Measurements from ENCODE around the gene FXR1. TPM values are rescaled to one million over a fixed set of nuclear protein-coding genes. Genes with fewer than 3 reads are reported as not detected.

Gene FXR1
- total RNA-seq, 1 experiment from 2014 or later: 215 TPM

DNA sequence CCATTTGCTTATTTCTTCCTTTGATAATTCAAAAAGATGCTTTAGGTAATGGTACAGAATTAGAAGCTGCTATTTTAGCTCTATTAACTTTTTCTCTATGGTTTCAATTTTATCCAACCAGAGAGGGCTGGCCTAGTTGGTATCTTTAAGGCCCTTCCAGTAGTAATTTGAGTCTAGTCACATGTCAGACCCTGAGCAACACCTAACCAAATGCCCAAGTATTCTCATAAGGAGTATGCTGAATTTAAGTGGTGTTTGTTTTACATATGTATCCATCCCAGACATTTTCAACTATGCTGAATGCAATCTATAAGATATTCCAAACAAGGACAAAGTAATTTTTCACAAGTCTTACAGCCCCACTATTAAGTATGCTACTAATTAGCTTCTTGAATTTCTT lies 67.5 kb downstream of the FXR1 start:
- H4K20me1 ChIP-seq (ENCODE audit: insufficient read depth): peaks cover 5% of the 10 kb centered on the region; the same call in 1 of the 2 replicates
- intact Hi-C loops (cut with micrococcal nuclease): no loop called here
- ATAC-seq (no peak), DNase-seq (ENCODE audit: low read depth, low spot score) (no peak)
- no TSS peak for BruUV-seq (replicated peaks)
- H3K4me1 ChIP-seq (ENCODE audit: control insufficient read depth in 1 of 2, insufficient read depth in 2 of 2, low read length in 2 of 2): no peaks in the 10 kb centered on the region
- H3K4me2 ChIP-seq (ENCODE audit: low read length): no peak overlapping the region
- no peak overlapping the region for H3K27ac ChIP-seq (ENCODE audit: low read depth, low read length)
- H3K36me3 ChIP-seq (ENCODE audit: control insufficient read depth in 1 of 2, insufficient read depth in 2 of 2, low read length in 2 of 2): peaks cover 9 to 17% of the 10 kb centered on the region in 2 experiments; a peak in 3 of 4 replicates
- no peak overlapping the region for H3K9ac ChIP-seq (ENCODE audit: low read length)
- no peaks in the 10 kb centered on the region; the same call in none of the 2 replicates for H3K79me2 ChIP-seq (ENCODE audit: insufficient read depth, low read length)
- H3K9me3 ChIP-seq (ENCODE audit: control insufficient read depth in 1 of 2, insufficient read depth in 1 of 2, low read depth in 1 of 2, low read length in 2 of 2): no peaks in the 10 kb centered on the region
- ChIA-PET RAD21 (ENCODE audit: low non-redundant PET in 1 of 2, low total read pairs in 2 of 2, uncharacterized antibody in 2 of 2, unreplicated experiment in 2 of 2) (no interaction called here), CTCF (no interaction called here), POLR2A (no interaction called here)
- H3K9me2 ChIP-seq (ENCODE audit: insufficient read depth): no peaks in the 10 kb centered on the region
- no peak overlapping the region for H2AFZ ChIP-seq (ENCODE audit: low read depth, low read length, poor library complexity, severe bottlenecking)
- TF ChIP-seq REST (IDR thresholded peaks at IDR 0.05; ENCODE audit: low read depth): no peak
- no peak for TF ChIP-seq EGR1 (IDR thresholded peaks at IDR 0.05; ENCODE audit: low read depth)
- no peaks in the 10 kb centered on the region for H3K27me3 ChIP-seq (ENCODE audit: insufficient read depth, low read length)
- no peak overlapping the region for H3K4me3 ChIP-seq (replicated peaks in 1 of 2; ENCODE audit: low read depth in 1 of 2, low read length in 2 of 2)

DNA sequence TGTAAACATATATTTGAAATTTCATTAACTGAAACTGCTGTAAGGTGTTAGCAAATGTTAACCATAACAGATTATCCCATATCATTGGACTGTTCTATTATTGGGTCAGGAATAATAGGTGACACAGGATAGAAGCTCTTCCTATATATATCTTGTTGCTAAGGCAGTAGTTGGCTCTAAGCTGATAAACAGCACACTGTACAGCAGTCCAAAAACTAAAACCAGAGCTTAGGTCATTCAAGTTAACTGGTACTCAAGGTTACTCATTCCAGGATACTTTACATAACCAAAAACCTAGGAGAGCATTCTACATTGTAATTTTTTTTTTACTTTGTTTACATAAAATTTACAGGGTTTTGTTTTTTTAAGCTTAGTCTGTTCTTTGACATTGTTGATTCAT lies 68.1 kb downstream of the FXR1 start:
- no TSS peak for BruUV-seq (replicated peaks)
- Histone ChIP-seq H3K36me3 (ENCODE audit: control insufficient read depth in 1 of 2, insufficient read depth in 2 of 2, low read length in 2 of 2) (peaks cover 9 to 17% of the 10 kb centered on the region in 2 experiments; a peak in 3 of 4 replicates), H3K27ac (ENCODE audit: low read depth, low read length) (no peak overlapping the region), H3K9ac (ENCODE audit: low read length) (no peak overlapping the region), H4K20me1 (ENCODE audit: insufficient read depth) (peaks cover 5% of the 10 kb centered on the region; the same call in 1 of the 2 replicates), H3K4me2 (ENCODE audit: low read length) (no peak overlapping the region), H3K79me2 (ENCODE audit: insufficient read depth, low read length) (no peaks in the 10 kb centered on the region; the same call in none of the 2 replicates), H2AFZ (ENCODE audit: low read depth, low read length, poor library complexity, severe bottlenecking) (no peak overlapping the region), H3K27me3 (ENCODE audit: insufficient read depth, low read length) (no peaks in the 10 kb centered on the region), H3K4me3 (replicated peaks in 1 of 2; ENCODE audit: low read depth in 1 of 2, low read length in 2 of 2) (no peak overlapping the region), H3K4me1 (ENCODE audit: control insufficient read depth in 1 of 2, insufficient read depth in 2 of 2, low read length in 2 of 2) (no peaks in the 10 kb centered on the region), H3K9me2 (ENCODE audit: insufficient read depth) (no peaks in the 10 kb centered on the region), H3K9me3 (ENCODE audit: control insufficient read depth in 1 of 2, insufficient read depth in 1 of 2, low read depth in 1 of 2, low read length in 2 of 2) (no peaks in the 10 kb centered on the region)
- ChIA-PET RAD21 (ENCODE audit: low non-redundant PET in 1 of 2, low total read pairs in 2 of 2, uncharacterized antibody in 2 of 2, unreplicated experiment in 2 of 2) (no interaction called here), POLR2A (no interaction called here), CTCF (no interaction called here)
- ATAC-seq (no peak), DNase-seq (ENCODE audit: low read depth, low spot score) (no peak)
- TF ChIP-seq EZH2 (IDR thresholded peaks at IDR 0.05) (no peak), ATF3 (IDR thresholded peaks at IDR 0.05) (no peak), YY1 (IDR thresholded peaks at IDR 0.05; ENCODE audit: extremely low read depth, insufficient replicate concordance, low read depth, low read length) (no peak), EZH2phosphoT487 (IDR thresholded peaks at IDR 0.05; ENCODE audit: borderline replicate concordance) (no peak), ELF1 (IDR thresholded peaks at IDR 0.05; ENCODE audit: borderline replicate concordance, low read depth) (no peak), CBX3 (IDR thresholded peaks at IDR 0.05; ENCODE audit: low read depth) (no peak)
- TF ChIP-seq, protein P1, sequence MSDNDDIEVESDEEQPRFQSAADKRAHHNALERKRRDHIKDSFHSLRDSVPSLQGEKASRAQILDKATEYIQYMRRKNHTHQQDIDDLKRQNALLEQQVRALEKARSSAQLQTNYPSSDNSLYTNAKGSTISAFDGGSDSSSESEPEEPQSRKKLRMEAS (IDR thresholded peaks at IDR 0.05): no peak
- intact Hi-C loops (cut with micrococcal nuclease): no loop called here

Data from HCT116 (cell line).